Measurements from ENCODE around the gene SH2D1A. TPM values are rescaled to one million over a fixed set of nuclear protein-coding genes. Genes with fewer than 3 reads are reported as not detected.

Gene SH2D1A
- total RNA-seq, 2 donors from 2014 or later, result 0.71 to 1.4 TPM

DNA sequence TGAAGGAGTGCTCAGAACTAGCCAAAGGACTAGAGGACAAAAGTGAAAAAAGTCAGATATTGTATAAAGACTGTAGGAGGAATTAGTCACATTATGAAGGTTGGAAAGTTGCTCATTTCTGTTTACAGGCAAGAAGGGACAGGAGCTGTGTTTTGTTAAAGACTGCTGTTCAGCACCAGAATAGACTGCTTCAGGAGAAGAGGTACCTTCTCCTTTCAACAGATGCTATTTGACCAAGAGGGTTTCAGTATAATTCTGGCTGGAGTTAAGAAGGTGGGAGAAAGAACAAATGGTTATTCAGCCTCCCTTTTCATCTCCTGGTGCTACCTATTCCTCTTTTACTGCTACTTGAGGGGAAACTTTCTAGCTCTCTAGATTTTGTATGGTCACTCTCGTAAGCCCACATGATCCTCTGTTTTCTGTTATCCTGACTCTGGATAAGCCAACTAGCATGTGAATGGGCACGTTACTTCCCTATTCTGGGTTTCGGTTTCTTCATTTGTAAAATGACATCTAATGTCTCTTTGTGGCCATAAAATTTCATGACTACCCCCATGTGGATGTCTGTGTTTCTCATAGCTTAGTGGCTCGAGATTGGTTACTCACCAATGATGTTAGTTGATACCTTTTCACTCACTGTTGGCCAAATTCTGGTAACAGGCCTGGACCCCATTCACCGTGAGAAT is 68.9 kb downstream of the SH2D1A start:
- TF ChIP-seq, protein P1, sequence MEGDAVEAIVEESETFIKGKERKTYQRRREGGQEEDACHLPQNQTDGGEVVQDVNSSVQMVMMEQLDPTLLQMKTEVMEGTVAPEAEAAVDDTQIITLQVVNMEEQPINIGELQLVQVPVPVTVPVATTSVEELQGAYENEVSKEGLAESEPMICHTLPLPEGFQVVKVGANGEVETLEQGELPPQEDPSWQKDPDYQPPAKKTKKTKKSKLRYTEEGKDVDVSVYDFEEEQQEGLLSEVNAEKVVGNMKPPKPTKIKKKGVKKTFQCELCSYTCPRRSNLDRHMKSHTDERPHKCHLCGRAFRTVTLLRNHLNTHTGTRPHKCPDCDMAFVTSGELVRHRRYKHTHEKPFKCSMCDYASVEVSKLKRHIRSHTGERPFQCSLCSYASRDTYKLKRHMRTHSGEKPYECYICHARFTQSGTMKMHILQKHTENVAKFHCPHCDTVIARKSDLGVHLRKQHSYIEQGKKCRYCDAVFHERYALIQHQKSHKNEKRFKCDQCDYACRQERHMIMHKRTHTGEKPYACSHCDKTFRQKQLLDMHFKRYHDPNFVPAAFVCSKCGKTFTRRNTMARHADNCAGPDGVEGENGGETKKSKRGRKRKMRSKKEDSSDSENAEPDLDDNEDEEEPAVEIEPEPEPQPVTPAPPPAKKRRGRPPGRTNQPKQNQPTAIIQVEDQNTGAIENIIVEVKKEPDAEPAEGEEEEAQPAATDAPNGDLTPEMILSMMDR (IDR thresholded peaks at IDR 0.05), result no peak

DNA sequence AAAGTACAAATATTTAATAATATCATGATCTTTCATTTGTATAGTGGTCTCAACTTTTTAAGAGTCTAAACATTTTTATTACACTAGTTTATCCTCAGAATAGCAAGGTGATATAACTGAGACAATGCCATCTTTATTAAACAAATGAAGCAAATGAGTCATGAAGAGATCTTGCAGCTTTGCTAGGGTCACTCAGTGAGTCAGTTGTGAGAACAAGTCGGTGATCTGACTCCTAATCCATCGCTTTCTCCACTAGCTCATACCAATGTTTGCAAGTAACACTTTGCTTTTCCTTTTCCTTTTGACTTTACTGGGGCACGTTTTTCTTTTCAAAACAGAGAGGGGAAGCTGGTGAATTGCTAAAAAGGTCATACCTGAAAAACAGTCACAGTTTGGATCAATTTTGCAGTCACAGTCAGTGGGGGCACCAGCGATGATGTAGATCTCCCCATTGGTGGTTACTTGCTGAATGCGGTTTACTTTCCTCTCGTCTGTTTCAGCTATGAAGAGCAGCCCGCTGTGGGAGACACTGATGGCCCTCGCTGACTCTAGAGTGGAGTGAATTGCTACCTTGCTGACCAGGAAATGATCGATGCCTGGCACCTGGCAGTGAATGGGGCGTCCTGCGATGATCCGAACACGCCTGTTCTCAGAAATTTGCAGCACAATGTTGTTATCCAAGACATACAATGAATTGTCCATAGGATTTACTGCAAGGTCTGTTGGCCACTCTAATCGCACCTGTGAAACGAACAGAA is 75.7 kb downstream of the SH2D1A start:
- Histone ChIP-seq H3K9me3 (no peaks in the 10 kb centered on the region), H3K4me1 (ENCODE audit: control insufficient read depth in 1 of 2, low read depth in 2 of 2) (no peaks in the 10 kb centered on the region), H3K27ac (no peak overlapping the region), H3K4me3 (no peak overlapping the region), H3K36me3 (no peaks in the 10 kb centered on the region), H3K27me3 (replicated peaks; ENCODE audit: insufficient read depth) (no peaks in the 10 kb centered on the region)
- DNase-seq (ENCODE audit: low spot score) (no peak), ATAC-seq (ENCODE audit: insufficient number of reproducible peaks, low FRiP score, low read depth) (no peak)
- TF ChIP-seq, protein P1 (IDR thresholded peaks at IDR 0.05), result no peak

More for the DNA sequence above, 68.9 kb downstream of the SH2D1A start:
- Histone ChIP-seq H3K4me1 (ENCODE audit: control insufficient read depth in 1 of 2, low read depth in 2 of 2) (no peaks in the 10 kb centered on the region), H3K36me3 (no peaks in the 10 kb centered on the region), H3K27me3 (replicated peaks; ENCODE audit: insufficient read depth) (no peaks in the 10 kb centered on the region), H3K4me3 (no peak overlapping the region), H3K27ac (no peak overlapping the region), H3K9me3 (no peaks in the 10 kb centered on the region)
- no peak for DNase-seq (ENCODE audit: low spot score)
- no peak for ATAC-seq (ENCODE audit: insufficient number of reproducible peaks, low FRiP score, low read depth)

Other genes starting within 250 kb of the SH2D1A start
- gene TEX13D, start 13.9 kb upstream of the SH2D1A start, total RNA-seq, result not detected

All from thoracic aorta (tissue), 2 donors.